Naive thymus-derived CD8-positive, alpha-beta T cell (primary cell): Measurements from ENCODE around the gene RNF144A. TPM values are rescaled to one million over a fixed set of nuclear protein-coding genes. Genes with fewer than 3 reads are reported as not detected.

Experiments
- ATAC-seq, 2 donors: fragments of 150-1000 bp; cut with Tn5 transposase in 1 of 2; sonication (Bioruptor Pico), chemical (Tn5 transposase) in 1 of 2; 1 replicate in 1 of 2; 2 replicates in 1 of 2; pipeline ENCODE4 v1.10.0; 2021; ENCODE audit warnings: mild to moderate bottlenecking in 2 of 2, moderate library complexity in 2 of 2
- POLR2A ChIA-PET: fragments of 350-600 bp; sonication (Branson Sonifier 250); formaldehyde crosslinking; loops from one replicate; lab custom pipeline; 2021; ENCODE audit warnings: antibody characterized with exemption; lab: Charles Lee
- DNase-seq, 10 donors: peaks; one replicate each; pipeline versions ENCODE4 v3.0.0 to v3.0.0-alpha.2; 2020 to 2022
- H3K27ac Mint-ChIP-seq, 10 donors: one replicate each; pipeline ENCODE4 v1.8.0; 2020 to 2022; ENCODE audit warnings: mild to moderate bottlenecking in 10 of 10, mixed read lengths in 10 of 10, moderate library complexity in 4 of 10, inconsistent platforms in 1 of 10
- H3K27me3 Mint-ChIP-seq, 5 donors: one replicate each; pipeline ENCODE4 v1.8.0; 2021 to 2022; ENCODE audit warnings: mixed read lengths in 5 of 5
- H3K36me3 Mint-ChIP-seq, 3 donors: one replicate each; pipeline ENCODE4 v1.8.0; 2020 to 2022; ENCODE audit warnings: mixed read lengths in 3 of 3, mild to moderate bottlenecking in 2 of 3, inconsistent platforms in 1 of 3
- H3K4me1 Mint-ChIP-seq, 4 donors: one replicate each; pipeline ENCODE4 v1.8.0; 2021 to 2022; ENCODE audit warnings: mixed read lengths in 4 of 4
- H3K4me3 Mint-ChIP-seq, 10 donors: one replicate each; pipeline ENCODE4 v1.8.0; 2020 to 2022; ENCODE audit warnings: mild to moderate bottlenecking in 10 of 10, mixed read lengths in 10 of 10, moderate library complexity in 6 of 10, inconsistent platforms in 1 of 10
- H3K9me3 Mint-ChIP-seq, 9 donors: one replicate each; pipeline ENCODE4 v1.8.0; 2020 to 2022; ENCODE audit warnings: mixed read lengths in 9 of 9, mild to moderate bottlenecking in 3 of 9, inconsistent platforms in 1 of 9, moderate library complexity in 1 of 9
- polyA plus RNA-seq, 3 donors: library from polyadenylated mRNA; unstranded; fragments of 300-500 nt; fragmentation: Illumina TruSeq; gene quantifications; one replicate each; pipeline ENCODE4 v1.2.3, GENCODE V29; 2021
- total RNA-seq, 8 experiments: library from RNA in 2 of 8; stranded (reverse) in 2 of 8; gene quantifications; one replicate each; pipeline ENCODE4 v1.2.3 and lab custom pipeline; 2021 to 2026

The RNF144A gene
- total and polyA plus RNA-seq, 5 experiments from 2014 or later: 10.3 to 42.7 (median 15.5) TPM

DNA sequence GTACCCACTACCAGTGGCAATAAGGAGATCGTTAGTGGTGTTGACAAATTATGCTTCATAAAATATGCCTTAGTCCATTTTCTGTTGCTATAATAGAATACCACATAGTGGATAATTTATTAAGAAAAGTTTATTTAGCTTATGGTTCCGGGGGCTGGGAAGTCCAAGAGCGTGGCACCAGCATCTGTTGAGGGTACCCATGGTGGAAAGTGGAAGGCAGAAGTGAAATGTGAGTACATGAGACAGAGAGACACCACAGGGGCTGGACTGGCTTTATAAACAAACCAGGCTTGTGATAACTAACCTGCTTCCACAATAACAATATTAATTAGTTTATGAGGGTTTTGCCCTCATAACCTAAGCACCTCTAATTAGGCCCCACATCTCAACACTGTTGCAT is 146.6 kb downstream of the RNF144A start:
- ATAC-seq: no peak
- POLR2A ChIA-PET: no interaction called here
- peak overlapping the region in 2 of 10 donors; percentile 39 to 81 for H3K27ac Mint-ChIP-seq
- peaks cover 2 to 36% (median 31%) of the 10 kb centered on the region in 4 donors for H3K4me1 Mint-ChIP-seq
- H3K36me3 Mint-ChIP-seq: peaks cover 18 to 35% (median 24%) of the 10 kb centered on the region in 3 donors
- peaks cover 9 to 21% (median 12%) of the 10 kb centered on the region in 9 donors for H3K9me3 Mint-ChIP-seq
- no peaks in the 10 kb centered on the region for H3K27me3 Mint-ChIP-seq
- no peak overlapping the region for H3K4me3 Mint-ChIP-seq
- no peak for DNase-seq

DNA sequence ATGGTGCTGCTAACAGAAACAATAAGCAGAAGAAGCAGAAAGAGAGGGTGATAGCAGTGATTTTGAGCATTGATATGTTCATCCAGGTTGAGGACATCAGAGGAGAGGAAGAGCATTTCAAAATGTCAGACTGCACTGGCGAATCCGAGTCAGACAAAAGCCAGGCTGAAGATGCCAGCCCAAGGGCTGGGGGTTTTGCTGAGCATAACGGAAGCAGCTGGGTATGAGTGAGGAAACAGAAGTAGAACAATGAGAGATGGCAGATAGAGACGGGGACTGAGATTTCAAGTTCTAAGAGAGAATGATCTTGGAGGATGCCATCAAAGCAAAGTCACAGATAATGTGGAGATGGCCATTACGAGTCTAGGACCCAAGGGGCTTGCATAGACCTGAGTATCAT is 151.2 kb downstream of the RNF144A start:
- POLR2A ChIA-PET: no interaction called here

DNA sequence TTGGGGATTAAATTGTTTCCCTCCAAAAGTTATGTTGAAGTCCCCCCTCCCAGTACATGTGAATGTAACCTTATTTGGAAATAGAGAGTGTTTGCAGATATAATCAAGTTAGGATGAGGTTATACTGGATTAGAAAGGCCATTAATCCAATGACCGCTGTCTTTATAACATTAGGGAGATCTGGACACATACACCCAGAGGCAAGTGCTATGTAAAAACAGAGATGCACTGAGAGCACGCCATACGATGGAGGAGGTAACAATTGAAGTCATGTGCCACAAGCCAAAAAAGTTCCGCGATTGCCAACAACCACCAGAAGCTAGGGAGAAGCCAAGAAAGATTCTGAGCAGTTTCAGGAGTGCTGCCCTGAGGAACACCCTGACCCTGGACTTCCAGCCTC is 153.3 kb downstream of the RNF144A start:
- ATAC-seq: no peak
- POLR2A ChIA-PET: interaction anchor here (0.8 kb wide), 1 partner anchor 11 kb away, joined by 3 read pairs; no protein-coding TSS in a partner anchor
- Mint-ChIP-seq H3K9me3 (no peaks in the 10 kb centered on the region), H3K27ac (peak overlapping the region in 2 of 10 donors; percentile 53 to 73), H3K27me3 (no peaks in the 10 kb centered on the region), H3K36me3 (peaks cover 4 to 20% (median 12%) of the 10 kb centered on the region in 3 donors), H3K4me3 (no peak overlapping the region), H3K4me1 (peaks cover 2 to 15% (median 12%) of the 10 kb centered on the region in 4 donors)
- no peak for DNase-seq

More for the DNA sequence above, 151.2 kb downstream of the RNF144A start:
- H3K9me3 Mint-ChIP-seq: peaks cover 3 to 11% (median 6%) of the 10 kb centered on the region in 9 donors
- ATAC-seq (peak in 1 of 2 donors; percentile 35), DNase-seq (no peak)
- peak overlapping the region in 5 of 10 donors; percentile 1 to 71 (median 24) for H3K27ac Mint-ChIP-seq
- H3K27me3 Mint-ChIP-seq: no peaks in the 10 kb centered on the region
- peaks cover 14 to 26% (median 14%) of the 10 kb centered on the region in 3 donors for H3K36me3 Mint-ChIP-seq
- H3K4me3 Mint-ChIP-seq: no peak overlapping the region
- H3K4me1 Mint-ChIP-seq: peaks cover 2 to 15% (median 12%) of the 10 kb centered on the region in 4 donors

DNA sequence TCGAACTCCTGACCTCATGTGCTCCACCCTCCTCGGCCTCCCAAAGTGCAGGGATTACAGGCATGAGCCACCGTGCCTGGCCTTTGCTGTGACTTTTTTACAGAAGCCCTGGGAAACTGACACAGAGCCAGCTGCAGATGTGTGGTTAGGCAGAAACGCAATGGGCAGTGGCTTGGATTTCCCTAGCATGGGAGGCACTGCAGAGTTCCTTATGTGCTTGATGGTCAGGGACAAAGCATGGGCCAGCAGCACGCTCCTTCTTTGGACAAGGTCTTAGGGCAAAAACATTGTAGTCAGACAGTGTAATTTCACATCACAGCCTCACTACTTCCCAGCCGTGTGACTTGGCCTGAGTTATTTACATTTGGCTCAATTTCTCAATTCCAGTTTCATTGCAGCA is 153.9 kb downstream of the RNF144A start:
- Mint-ChIP-seq H3K27me3 (no peaks in the 10 kb centered on the region), H3K4me3 (no peak overlapping the region), H3K4me1 (peaks cover 2 to 15% (median 12%) of the 10 kb centered on the region in 4 donors), H3K9me3 (no peaks in the 10 kb centered on the region), H3K36me3 (peaks cover 4 to 23% (median 15%) of the 10 kb centered on the region in 3 donors), H3K27ac (peak overlapping the region in 1 of 10 donors; percentile 13)
- POLR2A ChIA-PET: no interaction called here
- no peak for ATAC-seq
- DNase-seq: no peak

DNA sequence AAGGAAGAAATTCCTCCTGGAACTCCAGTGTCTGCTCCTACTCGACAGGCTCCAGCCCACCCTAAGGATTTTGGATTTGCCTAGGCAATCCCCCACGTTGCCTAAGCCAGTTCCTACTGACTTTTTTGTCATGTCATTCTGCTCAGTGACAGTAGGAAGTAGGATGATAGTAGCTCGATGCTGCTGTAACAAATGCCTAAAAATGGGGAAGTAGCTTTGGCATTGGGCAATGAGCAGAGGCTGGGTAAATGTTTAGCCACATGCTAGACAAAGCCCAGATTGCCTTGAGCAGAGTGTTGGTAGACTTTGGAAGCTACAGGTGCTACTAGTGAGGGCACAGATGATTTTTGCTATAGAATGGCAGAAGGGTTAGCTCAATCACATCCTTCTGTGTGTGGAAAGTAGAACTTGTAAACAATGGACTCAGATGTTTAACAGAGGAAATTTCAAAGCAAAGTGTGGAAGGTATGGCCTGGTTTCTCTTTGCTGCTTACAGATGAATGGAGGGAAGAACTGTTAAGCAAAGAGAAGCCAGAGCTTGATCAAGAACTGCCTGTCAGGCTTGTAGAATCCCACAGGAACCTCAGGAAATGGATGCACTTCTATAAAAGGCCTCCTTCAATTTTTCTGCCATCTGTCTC is 154.8 kb downstream of the RNF144A start:
- POLR2A ChIA-PET: interaction anchor here (1.6 kb wide), 1 partner anchor 14 kb away, joined by 4 read pairs; no protein-coding TSS in a partner anchor
- peaks cover 2 to 15% (median 12%) of the 10 kb centered on the region in 4 donors for H3K4me1 Mint-ChIP-seq
- H3K36me3 Mint-ChIP-seq: peaks cover 4 to 26% (median 15%) of the 10 kb centered on the region in 3 donors
- DNase-seq (no peak), ATAC-seq (no peak)
- H3K27ac Mint-ChIP-seq: peak overlapping the region in 2 of 10 donors; percentile 13 to 61
- H3K27me3 Mint-ChIP-seq: no peaks in the 10 kb centered on the region
- no peak overlapping the region for H3K4me3 Mint-ChIP-seq
- H3K9me3 Mint-ChIP-seq: no peaks in the 10 kb centered on the region

DNA sequence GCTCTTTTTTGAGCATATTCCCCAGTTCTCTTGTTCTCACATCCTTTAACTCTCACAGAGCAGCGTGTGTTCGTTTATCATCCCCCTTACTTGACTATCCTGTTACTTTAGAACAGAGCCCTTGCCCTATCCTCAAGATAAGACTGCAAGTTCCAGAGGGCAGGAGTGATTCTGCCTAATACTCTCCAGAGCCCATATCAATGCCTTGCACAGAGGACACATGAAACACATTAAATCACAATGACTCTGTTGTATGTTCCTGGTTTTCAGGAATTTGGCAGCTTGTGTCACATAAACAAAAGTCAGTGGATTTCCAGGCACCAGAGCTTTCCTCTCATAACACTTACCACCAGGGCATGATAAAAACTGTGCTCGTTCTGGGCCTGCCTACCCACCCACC is 156.7 kb downstream of the RNF144A start:
- no peak for ATAC-seq
- POLR2A ChIA-PET: interaction anchor here (0.5 kb wide), 1 partner anchor 21 kb away, joined by 3 read pairs; no protein-coding TSS in a partner anchor
- no peak overlapping the region for H3K27ac Mint-ChIP-seq
- H3K4me3 Mint-ChIP-seq: no peak overlapping the region
- H3K4me1 Mint-ChIP-seq: peaks cover 2 to 6% (median 4%) of the 10 kb centered on the region in 4 donors
- no peaks in the 10 kb centered on the region for H3K27me3 Mint-ChIP-seq
- peaks cover 4 to 32% (median 13%) of the 10 kb centered on the region in 3 donors for H3K36me3 Mint-ChIP-seq
- DNase-seq: no peak
- H3K9me3 Mint-ChIP-seq: no peaks in the 10 kb centered on the region

- Mint-ChIP-seq H3K4me1 (peaks cover 0 to 6% (median 3%) of the 10 kb centered on the region in 4 donors), H3K27ac (no peak overlapping the region), H3K4me3 (no peak overlapping the region), H3K9me3 (no peaks in the 10 kb centered on the region), H3K27me3 (no peaks in the 10 kb centered on the region), H3K36me3 (peaks cover 4 to 32% (median 13%) of the 10 kb centered on the region in 3 donors)
- POLR2A ChIA-PET: no interaction called here
- DNase-seq (no peak), ATAC-seq (no peak)
These were observed 158.6 kb downstream of the RNF144A start for GRCh38 chr2:7075834-7076233.

DNA sequence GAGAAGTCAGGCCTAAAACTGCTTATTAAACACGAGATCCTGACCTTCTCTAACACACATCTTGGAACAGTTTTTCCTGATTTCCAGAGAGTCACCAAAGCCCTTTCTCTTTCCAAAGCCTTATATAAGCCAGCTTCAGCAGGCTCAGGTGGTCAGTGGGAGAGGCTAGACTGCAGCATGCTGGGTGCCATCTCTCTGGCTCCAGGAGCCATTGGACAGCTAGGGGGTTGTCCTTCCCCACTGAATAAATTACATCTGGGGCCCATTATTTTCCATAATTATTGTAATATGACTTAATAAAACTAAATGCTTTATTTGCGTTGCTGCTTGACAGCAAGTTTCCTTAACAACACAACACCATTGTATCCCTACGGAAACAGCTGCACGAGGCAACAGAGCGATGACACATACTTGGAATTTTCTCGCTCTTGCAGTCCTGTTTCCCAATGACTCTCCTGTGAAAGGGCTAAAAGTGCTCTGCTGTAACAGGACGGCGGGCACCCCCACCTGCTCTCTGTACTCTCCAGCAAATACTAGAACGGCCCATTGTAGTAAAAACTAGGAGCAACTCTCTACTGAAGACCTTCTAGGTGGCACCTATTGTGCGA is 160.6 kb downstream of the RNF144A start:
- H3K27ac Mint-ChIP-seq: no peak overlapping the region
- H3K4me1 Mint-ChIP-seq: peaks cover 0 to 2% (median 0%) of the 10 kb centered on the region in 4 donors
- H3K9me3 Mint-ChIP-seq: peaks cover 0 to 4% (median 0%) of the 10 kb centered on the region in 9 donors
- no peaks in the 10 kb centered on the region for H3K27me3 Mint-ChIP-seq
- H3K36me3 Mint-ChIP-seq: peaks cover 4 to 30% (median 10%) of the 10 kb centered on the region in 3 donors
- DNase-seq: no peak
- ATAC-seq: no peak
- POLR2A ChIA-PET: no interaction called here
- no peak overlapping the region for H3K4me3 Mint-ChIP-seq

DNA sequence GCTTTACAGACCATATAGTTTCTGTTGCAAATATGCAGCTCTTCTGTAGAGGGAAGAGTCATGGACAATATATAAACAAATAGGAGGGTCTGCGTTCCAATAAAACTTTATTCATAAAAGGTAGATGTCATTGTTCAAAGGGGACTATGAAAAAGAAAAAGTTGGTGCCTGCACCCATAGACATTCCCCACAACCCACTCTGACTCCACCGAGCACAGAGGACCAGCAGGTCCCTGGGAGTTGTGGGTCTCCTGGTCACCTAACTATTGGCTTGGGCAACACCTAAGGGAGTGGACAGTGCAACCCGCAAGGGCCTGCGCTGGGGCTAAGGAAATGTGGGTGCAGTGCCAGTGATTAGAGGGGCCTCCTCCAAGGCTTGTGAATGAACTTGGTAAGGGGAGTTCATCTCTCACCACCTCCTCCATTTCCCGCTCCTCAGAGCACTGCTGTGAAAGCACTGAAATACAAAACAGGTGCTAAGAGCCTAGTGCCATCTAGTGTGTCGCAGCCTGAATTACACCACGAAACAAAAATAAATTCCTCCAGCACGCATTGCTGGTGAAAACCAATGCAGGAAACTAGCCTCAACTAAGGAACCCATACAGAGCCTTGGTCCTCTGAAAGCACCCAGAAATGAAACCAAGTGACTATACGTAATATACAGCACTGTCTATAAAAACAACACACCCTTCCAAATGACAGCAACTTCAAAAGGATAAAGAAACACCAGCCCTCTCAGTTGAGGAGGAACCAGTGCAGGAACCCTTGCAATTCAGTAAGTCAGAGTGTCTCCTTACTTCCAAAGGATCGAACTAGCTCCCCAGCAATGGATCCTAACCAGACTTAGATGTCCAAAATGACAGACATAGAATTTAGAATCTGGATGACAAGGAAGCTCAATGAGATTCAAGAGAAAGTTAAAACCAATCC is 166.6 kb downstream of the RNF144A start:
- Mint-ChIP-seq H3K4me3 (no peak overlapping the region), H3K27ac (peak overlapping the region in 1 of 10 donors; percentile 46), H3K36me3 (peaks cover 8 to 32% (median 22%) of the 10 kb centered on the region in 3 donors), H3K4me1 (peaks cover 0 to 2% (median 0%) of the 10 kb centered on the region in 4 donors), H3K9me3 (peaks cover 0 to 29% (median 17%) of the 10 kb centered on the region in 9 donors), H3K27me3 (no peaks in the 10 kb centered on the region)
- POLR2A ChIA-PET: no interaction called here
- DNase-seq (peak in 1 of 10 donors; percentile 15), ATAC-seq (no peak)

- Mint-ChIP-seq H3K4me1 (peaks cover 0 to 2% (median 0%) of the 10 kb centered on the region in 4 donors), H3K9me3 (peaks cover 0 to 29% (median 17%) of the 10 kb centered on the region in 9 donors), H3K27ac (no peak overlapping the region), H3K27me3 (no peaks in the 10 kb centered on the region), H3K36me3 (peaks cover 8 to 32% (median 22%) of the 10 kb centered on the region in 3 donors), H3K4me3 (no peak overlapping the region)
- no peak for ATAC-seq
- DNase-seq: no peak
- POLR2A ChIA-PET: no interaction called here
These were observed 167.4 kb downstream of the RNF144A start for GRCh38 chr2:7084601-7085000.

GRCh38 chr2:7089284-7089683 is 172.1 kb downstream of the RNF144A start:
- ATAC-seq: no peak

GRCh38 chr2:7089898-7090510 is 172.8 kb downstream of the RNF144A start:
- POLR2A ChIA-PET: no interaction called here
- peaks cover 3 to 10% (median 5%) of the 10 kb centered on the region in 3 donors for H3K36me3 Mint-ChIP-seq
- H3K4me3 Mint-ChIP-seq: no peak overlapping the region
- ATAC-seq (no peak), DNase-seq (no peak)
- no peaks in the 10 kb centered on the region for H3K27me3 Mint-ChIP-seq
- H3K4me1 Mint-ChIP-seq: peaks cover 0 to 2% (median 0%) of the 10 kb centered on the region in 4 donors
- H3K27ac Mint-ChIP-seq: no peak overlapping the region
- H3K9me3 Mint-ChIP-seq: peaks cover 0 to 5% (median 1%) of the 10 kb centered on the region in 9 donors

More at GRCh38 chr2:7089284-7089683, 172.1 kb downstream of the RNF144A start:
- POLR2A ChIA-PET: no interaction called here
- Mint-ChIP-seq H3K4me3 (no peak overlapping the region), H3K27ac (no peak overlapping the region), H3K27me3 (no peaks in the 10 kb centered on the region), H3K4me1 (peaks cover 0 to 2% (median 0%) of the 10 kb centered on the region in 4 donors), H3K9me3 (peaks cover 0 to 10% (median 4%) of the 10 kb centered on the region in 9 donors), H3K36me3 (peaks cover 5 to 14% (median 9%) of the 10 kb centered on the region in 3 donors)
- no peak for DNase-seq
